GM12873 (cell line): ENCODE data around the gene CORO2A.

Source experiments
- CTCF ChIP-seq: IDR thresholded peaks from 2 replicates; pipeline ENCODE4 v1.5.1; 2012; ENCODE audit warnings: low read depth, mild to moderate bottlenecking, moderate library complexity, low read length, control low read depth; ENCODE audit not compliant: insufficient read depth; ENCODE audit errors: missing control alignments

Gene CORO2A

GRCh38 chr9:98184326-98184725, 8.1 kb downstream of the CORO2A start:
- TF ChIP-seq CTCF = no peak

- no peak for TF ChIP-seq CTCF
Observed at GRCh38 chr9:98182889-98183599, 9.4 kb downstream of the CORO2A start.

- TF ChIP-seq CTCF = no peak
Observed at GRCh38 chr9:98182069-98182820, 10.2 kb downstream of the CORO2A start.

DNA sequence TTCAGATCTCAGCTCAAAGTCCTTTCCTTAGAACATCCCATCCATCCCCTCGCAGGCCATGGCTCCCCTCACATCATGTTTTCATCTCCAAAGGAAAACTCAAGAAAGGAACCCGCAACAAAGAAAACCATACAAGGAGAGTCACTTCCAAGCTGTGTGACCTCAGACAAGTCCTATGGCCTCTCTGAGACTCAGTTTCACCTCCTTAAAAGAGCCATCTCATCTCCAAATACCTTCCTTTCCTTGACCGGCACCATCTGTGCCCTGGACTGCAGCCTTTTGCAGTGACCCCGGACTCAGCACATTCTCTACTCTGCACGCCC, 10.7 kb downstream of the CORO2A start:
- no peak for TF ChIP-seq CTCF

DNA sequence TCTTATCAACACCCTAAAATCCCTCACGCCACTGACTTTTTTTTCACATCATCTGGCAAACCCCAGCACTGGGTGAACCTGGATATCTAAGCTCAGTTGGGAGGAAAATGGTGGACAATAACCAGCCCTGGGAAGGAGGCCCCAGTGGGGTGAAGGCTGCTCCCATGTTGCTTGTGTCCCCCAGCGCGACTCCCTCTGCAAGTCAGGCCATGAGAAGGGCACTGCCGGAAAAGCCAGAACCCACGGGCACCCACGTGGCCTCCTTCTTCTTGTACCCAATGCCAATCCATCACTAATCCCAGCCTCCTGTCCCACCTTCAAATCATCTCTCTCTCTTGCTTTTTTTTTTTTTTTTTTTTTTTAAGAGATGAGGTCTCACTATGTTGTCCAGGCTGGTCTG, 11.4 kb downstream of the CORO2A start:
- TF ChIP-seq CTCF = no peak

DNA sequence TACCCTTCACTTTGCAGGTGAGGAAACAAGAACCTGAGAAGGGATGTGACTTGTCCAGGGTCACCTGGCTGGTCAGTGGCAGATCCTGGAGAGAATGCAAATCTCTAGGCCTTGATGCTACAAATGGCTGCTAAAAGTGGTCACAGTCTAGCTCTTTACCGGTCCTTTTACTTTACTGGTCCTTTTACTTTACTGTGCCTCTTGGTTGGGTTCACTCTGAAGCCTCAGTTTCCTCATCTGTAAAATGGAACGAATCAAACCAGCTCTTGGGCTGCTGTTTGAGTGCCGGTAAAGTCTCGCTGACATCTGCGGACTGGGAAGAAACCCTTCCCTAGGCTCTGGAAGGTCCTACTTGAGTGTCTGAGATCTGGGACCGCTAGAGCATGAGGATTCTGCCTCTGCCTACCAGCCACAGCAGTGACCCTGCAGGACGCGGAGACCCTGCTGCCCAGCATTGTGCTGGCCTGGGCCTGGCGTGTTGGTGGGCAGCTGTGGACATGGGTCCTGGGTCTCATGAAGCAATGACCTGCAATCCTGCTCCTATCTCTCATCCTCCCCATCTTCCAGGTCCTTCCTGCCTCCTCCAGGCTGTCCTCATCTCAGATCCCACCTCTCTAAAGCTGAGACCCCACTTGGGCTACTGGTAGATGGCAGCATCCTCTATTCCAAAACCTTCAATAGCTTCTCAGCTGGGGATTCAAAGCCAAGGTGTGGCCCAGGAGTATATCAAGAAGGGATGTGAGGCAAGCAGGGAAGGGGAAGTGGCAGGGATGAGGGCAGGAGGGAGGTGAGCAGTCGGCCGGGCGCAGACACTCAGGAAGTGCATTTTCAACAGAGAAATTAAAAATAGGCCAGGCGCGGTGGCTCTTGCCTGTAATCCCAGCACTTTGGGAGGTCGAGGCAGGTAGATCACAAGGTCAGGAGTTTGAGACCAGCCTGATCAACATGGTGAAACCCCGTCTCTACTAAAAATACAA, 13.3 kb downstream of the CORO2A start:
- no peak for TF ChIP-seq CTCF

GRCh38 chr9:98176391-98177259, 15.8 kb downstream of the CORO2A start:
- TF ChIP-seq CTCF = no peak
